Stimulated activated CD4-positive, alpha-beta T cell treated with anti-CD3 and anti-CD28 coated beads, Interleukin-15, amount 100 ng/mL, for 48 hours (primary cell): Measurements from ENCODE around the gene FURIN.
"Not testable (repeated sequence)": the region's sequence is repeated elsewhere in the genome, so short reads cannot be mapped to it uniquely, and the experiment has no call there.

ENCODE experiments used
- DNase-seq, 2 donors: peaks; one replicate each; pipeline ENCODE4 v3.0.0-alpha.2; 2020; ENCODE audit warnings: low read depth in 2 of 2

Gene FURIN

DNA sequence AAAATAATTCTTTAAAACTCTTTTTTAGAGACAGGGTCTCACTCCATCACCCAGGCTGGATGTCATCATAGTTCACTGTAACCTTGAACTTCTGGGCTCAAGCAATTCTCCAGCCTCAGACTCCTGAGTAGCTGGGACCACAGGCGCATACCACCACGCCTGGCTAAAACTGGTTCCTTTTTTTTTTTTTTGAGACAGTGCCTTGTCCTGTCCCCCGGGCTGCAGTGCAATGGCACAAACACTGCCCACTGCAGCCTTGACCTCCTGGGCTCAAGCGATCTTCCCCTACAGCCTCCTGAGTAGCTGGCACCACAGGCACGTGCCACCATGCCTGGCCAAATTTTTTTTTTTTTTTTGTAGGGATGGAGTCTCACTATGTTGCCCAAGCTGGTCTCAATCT, 23.7 kb upstream of the FURIN start:
- no peak for DNase-seq

DNA sequence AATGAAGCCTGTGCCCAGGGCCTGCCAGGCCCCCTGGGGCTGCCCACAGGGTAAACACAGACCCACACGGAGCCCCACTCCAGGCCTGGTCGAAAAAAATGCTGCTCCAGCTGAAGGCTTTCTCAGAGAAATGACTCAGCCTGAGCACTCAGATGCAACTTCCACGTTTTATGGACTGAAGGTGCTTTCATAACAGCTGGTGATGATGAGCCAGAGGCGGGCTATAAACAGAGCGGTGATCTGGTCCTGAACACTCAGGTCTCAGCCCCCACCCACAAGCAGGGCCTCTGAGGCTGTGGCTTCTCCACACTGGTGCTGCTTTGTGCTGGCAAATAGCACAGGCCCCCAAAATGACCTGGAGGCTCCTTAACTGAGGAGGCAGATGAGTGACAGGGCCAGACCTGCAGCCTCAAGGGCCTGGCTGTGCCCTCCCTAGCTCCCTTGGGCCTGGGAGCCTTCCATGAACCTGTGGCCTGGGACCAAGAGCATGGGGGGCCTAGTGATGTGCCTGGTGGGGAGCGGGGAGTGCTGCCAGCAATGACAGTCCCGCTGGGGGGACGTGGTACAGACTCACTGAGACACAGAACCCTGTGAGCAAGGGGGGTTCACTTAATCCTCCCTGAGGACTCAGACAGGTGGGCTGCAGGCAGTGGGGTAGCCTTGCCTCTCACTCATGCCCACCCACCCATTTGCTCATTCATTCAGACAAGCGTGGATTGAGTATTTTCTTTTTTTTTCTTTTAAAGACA, 23.0 kb upstream of the FURIN start:
- DNase-seq, result peak; percentile 65

DNA sequence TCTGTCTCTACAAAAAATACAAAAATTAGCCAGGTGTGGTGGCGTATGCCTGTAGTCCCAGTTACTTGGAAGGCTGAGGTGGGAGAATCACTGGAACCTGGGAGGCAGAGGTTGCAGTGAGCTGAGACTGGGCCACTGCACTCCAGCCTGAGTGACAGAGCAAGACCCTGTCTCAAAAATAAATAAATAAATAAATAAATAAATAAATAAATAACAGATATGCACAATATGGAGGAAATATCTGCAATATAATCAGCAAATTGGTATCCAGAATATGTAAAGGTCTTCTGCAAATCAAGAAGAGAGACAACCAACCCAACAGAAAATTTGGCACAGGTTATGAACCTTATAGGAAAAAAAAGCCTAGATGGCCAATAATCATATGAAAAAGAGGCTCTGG, 19.0 kb upstream of the FURIN start:
- DNase-seq, result not testable (repeated sequence)

DNA sequence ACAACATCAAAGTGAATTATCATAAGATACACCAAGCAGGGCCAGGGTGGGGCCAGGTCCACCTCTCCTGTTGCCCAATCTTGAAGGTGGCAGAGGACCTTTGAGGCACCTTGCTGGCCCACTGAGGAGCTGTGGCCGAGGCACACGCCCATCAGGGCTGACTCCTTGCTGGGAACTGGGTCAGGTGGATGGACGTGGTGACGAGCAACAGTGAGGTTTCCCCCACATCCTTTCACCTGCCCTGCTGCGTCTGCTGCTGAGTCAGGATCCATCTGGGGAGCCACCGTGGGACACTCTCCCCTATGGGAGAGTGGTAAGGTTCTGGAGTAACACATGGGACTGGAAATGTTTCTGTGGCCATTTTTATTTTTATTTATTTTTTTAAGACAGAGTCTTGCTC, 17.3 kb upstream of the FURIN start:
- peak in 1 of 2 donors; percentile 55 for DNase-seq

DNA sequence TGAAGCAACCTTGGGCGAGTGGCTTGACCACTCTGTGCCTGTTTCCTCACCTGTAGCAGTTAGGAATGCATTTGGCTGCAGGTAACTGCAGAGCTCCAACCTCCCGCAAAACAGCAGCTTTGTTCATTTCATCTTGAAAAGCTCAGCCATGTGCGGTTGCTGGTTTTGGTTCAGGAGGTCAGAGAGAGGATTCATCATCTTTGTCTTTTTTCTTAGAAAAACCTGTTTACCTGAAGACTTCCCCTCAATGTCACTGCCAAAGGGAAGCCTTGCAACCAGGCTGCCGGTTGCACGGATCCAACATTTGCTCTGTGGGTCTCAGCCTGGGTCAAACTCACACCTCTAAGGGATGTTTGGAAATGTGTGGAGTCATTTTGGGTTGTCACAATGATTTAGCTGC, 16.4 kb upstream of the FURIN start:
- no peak for DNase-seq

DNA sequence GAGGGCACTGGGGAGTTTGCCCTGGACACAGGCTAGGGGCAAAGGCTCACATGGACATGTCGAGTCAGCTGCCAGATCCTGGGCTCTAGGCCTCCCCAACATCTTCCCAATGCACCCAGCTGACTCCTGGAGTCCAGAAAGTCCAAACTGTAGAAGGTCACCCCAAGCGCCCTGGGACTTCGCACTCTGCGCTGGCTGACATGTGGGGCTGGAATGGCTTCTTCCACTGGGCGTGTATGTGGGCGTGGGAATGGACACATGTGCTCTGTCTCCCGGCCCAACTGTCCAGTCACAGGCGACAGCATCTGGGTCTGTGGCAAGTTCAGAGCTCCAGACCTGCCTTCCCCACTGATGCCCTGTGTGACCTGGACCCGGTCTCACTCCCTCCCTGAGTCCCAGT, 13.2 kb upstream of the FURIN start:
- no peak for DNase-seq

DNA sequence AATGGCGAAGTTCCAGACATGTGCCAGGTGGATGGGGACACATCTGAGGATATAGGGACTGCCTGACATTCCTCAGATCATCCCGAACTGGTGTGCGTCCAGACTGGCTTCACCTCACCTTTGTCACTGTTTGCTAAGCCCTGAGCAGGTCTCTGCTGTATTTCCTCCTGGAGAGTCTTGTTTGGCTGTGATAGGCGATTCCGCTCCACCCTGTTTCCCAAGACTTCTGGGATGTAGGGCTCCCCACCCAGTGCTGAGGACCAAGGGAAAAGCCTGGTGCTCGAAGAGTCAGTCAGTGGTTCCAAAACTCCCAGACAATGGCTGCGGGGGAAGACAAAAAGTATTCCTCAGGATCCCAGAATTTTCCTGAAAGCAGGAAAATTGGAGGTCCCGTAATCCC, 11.1 kb upstream of the FURIN start:
- no peak for DNase-seq

DNA sequence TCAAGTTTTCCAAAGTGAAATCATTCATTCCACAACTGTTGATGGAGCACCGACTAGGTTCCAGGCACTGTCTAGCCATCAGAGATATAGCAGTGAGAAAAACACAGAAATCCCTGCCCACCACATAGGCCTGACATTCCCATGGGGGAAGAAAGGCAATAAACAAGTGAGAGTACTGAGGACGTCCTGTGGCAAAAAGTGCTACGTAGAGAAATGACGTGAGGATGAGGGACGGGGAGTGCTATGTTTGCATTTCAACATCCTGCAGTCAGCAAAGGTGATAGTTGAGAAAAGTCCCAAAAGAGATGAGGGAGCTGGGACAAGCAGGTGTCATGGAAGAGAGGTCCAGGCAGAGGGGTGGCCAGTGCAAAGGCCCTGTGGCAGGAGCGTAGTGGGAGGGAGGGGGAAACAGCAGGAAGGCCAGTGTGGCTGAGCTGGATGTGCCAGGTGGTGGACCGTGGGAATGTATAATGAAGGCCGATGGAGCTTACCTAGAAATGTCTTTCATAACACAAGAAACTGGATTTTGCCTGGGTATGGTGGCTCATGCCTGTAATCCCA, 10.4 kb upstream of the FURIN start:
- DNase-seq, result no peak

DNA sequence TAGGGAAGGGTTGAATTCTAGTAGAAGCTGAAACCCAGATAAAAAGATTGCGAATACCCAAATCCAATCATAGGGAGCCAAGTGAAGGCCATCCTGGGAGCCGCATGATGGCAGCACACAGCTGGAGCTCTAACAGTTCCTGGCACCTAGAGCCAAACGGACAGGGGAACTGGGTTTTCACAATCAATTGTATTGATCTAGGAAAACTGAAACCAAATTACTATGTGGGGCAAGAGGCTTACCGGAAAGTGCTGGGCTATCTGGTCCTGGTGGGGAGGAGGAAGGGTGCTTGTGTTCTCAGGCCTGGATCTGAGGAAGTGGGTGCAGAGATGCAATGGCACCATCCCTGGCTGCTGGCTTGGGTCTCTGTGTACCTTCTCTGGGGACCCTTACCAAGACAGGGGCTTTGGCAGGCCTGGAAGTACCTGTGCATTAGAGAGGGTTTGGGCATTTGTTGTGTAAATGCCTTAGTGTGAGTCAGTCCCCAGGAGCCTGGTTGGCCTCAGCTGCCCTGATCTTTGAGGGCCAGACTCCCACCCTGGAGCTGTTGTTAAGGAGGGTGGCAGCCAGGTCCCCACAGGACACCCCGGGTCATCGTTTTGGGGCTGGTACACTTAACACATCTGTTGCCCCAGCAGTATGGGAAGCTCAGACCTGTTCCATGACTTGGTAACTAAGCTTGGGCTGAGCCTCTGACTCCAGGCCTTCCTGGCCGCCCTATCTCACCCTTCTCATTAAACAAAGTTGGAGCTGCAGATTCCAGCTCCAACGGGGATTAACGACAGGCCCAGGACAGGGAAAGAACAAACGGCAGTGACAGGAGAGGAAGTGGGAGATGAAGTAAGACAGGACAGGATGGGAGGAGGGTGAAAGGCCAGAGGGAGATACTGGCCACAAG, 8.9 kb upstream of the FURIN start:
- DNase-seq, result no peak

DNA sequence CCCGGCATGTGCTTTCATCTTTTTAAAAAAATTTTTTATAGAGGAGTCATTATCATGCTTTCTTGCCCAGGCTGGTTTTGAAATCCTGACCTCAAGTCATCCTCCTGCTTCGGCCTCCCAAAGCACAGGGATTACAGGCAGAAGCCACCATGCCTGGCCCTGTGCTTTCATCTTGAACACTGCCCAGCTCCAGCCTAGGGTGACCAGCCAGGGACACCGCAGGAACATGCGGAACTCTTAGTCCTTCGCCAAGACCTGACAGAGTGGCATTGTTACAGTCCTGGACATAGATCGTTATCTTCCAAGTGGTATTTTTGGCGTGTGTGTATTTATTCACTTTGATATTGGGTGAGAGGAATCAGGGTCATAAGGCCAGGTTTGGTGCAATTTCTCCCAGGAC, 7.9 kb upstream of the FURIN start:
- no peak for DNase-seq

DNA sequence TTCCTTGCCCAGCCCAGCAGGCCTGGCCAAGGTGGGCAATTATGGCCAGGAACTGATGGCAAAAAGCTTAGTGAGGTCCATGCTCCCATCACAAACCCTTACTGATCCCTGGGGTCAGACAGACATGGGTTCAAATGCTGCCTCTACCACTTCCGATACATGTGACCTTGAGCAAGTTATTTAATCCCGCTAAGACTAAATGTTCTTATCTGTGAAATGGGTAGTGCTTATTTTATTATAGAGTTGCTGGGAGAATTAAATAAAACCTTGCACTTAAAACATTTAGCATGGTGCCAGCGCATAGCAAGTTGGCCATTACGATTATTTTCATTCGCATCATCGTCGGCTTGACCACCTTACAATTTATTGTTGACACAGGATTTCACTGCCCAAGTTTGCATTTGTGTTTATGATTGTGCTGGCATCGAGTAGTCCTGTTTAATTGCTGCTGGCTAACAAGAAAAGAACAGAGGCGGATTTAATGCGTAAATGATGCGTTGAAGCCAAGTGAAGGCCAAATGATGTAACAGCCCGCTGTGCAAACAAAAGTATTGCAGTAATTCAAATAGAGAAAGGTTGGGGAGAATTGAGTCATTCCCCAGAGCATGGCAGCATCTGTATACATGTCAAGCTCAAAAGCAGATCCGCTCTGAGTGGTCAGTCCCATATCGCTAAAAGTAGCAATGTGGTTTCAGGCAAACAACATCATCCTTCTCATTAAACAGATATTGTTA, 7.3 kb upstream of the FURIN start:
- no peak for DNase-seq

DNA sequence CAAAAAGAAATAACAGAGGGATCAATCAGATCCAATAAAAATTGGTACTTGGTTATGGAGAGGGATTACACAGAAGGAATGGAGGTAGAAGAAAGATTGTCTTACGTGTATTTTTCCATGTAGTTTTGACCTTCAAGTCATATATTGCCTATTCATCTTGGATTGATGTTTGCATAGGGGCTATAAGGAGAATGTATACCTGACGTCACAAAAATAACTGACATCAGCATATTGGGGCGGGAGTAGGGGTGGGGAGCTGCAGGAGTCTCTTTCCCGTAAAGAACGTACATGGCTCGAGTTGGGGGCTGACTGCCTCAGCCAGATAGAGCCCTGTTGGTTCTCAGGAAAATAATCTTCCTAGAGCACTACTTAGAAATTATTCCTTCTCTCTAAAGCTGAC, 5.9 kb upstream of the FURIN start:
- DNase-seq, result no peak

DNA sequence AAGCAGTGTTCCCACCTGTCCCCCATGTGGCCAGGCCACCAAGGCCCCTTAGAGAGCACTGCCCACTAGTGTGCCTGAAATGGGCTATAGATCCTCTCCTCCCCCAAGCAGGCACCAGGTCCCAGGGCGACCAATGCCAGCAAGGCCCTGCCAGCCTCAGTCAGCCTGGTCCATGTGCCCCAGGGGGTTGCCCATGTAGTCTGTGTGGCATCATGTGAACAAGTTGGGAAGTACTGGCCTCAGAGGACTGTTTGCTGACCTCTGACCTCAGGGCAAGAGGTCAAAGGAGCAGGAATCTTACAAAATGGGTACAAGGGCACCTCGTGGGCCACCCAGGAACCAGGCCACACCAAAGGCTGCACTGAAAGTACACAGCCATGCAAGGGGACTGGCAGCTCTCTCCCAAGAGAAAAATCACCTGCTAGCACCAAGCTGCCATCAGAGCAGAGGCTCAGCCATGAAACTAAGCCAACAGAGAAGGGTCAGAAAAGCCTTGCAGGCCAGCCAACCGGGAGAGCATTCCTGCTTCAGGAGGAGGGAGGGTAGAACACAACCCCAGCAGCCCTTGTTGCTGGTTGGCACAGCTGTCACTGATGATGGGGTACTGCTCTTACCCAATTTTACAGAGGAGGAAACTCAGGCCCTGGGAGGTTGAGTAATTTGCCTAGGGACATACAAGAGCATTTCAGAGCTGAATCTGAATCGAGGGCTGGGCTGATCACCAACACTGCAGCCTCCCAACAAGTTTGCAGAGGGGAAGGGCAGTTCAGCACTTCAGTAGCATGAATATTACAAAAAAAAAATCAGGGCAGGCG, 5.2 kb upstream of the FURIN start:
- no peak for DNase-seq

DNA sequence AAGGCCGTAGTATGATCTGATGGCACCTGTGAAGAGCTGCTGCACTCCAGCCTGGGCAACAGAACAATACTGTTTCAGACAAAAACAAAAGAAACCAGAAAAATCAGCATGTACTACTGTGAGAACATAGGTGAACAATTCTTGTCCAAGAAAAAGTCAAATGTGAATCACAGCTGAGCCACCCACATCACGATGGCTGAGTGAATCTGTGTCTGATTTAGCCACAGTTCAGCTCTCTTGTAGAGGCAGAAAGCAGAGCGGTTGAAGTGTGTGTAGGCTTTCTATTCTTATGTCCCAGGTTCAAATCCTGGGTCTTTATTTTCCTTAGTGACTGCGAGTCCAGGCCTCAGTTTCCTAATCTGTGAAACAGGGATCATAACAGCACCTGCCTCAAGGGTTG, 4.4 kb upstream of the FURIN start:
- no peak for DNase-seq

DNA sequence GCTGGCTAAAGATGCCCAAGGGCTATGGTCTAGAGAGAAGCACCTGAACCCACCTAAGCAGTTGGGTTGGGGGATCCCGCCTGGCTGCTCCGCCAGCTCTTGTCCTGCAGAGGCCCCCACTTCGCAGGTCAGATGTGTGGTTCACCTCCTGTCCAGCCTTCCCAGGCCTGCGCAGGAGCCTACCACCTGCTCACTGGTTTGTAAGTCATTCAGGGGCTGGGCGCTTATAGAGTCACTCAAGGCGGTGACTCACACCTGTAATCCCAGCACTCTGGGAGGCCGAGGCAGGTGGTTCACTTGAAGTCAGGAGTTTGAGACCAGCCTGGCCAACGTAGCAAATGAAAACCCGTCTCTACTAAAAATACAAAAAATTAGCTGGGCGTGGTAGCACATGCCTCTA, 3.9 kb upstream of the FURIN start:
- DNase-seq, result no peak

DNA sequence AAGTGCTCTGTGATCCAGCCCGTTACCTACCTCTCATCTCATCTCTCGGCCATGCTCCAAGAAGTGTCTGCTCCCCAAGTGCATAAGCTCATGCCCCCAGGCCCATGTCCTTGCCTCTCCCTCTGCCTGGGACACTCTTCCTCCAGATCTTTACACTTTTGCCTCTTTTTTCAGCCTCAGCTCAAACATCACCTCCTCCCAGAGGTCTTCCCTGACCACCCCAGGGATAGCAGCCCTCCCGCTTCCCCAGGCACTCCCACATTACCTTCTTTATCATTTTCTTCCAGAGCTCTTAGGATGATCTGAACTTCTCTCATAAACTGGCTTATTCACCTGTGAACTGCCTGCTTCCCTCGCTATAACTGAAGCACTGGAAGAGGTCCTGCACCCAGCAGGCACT, 2.7 kb upstream of the FURIN start:
- DNase-seq, result no peak

DNA sequence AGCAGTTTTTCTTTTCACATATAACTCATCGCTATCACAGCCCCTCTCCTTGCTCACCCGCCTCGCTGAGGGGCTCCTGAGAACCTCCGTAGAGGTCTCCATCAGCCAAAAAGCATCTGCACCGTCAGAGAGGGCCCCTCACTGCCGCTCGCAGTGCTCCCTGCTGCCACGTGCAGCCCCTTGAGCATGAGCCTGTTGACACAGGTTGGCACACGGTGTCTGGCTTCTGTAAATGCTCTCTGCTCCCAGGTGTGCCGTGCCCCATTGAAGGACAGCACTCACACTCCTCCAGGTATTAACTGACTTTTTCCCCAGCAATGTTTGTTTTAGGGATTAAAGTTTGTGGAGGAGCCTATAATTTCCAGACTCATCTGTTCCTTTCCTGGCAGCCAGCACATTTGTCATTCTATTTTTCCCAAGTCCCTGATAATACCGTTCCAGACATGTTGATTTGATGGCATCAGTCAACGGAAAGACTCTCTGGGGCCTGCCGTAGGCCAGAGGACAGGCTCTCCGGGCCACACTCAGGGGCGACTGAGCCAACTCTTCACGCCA, 2.1 kb upstream of the FURIN start:
- no peak for DNase-seq

DNA sequence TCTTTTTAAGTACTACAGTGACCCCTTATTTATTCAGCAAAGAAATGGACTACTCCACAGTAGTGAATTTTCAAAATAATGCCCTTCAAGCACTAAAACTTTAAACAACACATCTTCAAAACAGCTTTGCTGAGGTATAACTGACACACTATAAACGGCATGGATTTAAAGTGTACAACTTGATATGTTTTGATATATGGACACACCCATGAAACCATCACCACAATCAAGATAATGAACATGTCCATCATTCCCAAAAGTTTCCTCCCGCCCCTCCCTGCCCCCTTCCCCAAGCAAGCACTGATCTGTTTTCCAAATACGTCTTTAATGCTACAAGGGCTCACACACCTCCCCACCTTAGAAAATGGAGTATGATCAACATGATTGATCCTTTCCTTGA, 1.6 kb upstream of the FURIN start:
- no peak for DNase-seq

DNA sequence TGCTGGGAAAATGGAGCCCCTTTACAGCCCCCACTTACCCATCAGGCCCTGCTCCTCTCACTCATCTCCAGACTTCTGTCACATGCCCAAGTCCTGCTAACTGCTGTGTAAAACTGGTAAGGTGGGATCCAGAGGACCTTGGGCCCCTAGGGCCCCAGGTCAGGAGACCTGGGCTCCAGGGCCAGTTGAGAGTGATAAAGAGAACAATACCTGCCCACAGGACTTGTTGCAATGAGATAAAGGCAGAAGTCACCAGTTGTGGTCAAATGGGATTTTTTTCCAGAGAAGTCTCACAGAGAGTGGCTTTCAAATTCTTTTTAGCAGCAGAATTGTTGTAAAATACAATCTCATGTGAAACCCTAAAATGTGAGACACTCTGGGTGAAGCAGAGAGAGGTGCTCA, 753 bp downstream of the FURIN start:
- no peak for DNase-seq

DNA sequence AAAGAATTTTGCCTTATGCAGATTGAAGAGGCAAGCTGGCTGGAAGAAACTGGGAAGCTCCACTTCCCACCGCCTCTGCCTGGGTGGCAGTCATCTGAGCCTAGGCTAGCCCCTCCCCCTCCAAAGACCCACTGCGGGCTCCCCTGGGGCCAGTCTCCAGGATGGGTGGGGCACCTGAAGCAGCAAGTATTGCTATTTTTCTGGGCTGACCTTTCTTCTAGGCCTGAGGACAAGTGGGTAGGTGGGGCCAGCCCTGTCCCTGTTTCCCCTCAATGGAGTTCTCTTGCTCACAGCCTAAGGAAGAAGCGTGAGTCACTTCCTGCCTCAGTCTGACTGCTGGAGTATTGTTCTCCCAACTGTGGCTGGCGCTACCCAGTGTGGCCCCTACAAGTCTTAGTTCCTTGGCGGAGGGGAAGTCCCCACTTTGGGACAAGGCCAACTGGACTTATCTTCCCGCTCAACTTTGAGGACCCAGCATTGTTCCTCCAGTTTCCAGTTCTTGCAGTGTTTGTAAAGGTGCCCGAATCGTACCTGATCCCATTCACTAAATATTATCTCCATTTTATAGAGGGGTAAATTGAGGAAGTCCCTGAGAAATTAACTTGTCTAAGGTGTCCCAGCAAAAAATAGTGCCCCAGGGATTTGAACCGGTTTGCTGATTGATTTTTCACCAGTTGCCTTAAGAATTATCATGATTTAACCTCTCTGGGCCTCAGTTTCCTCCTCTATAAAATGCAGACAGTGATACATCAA, 1.4 kb downstream of the FURIN start:
- DNase-seq, result peak; percentile 52 to 55
